Karpas-422 (cell line): ENCODE data around the gene NANOS3. TPM values are rescaled to one million over a fixed set of nuclear protein-coding genes. Genes with fewer than 3 reads are reported as not detected.

Experiments used
- DNase-seq: peaks from one replicate; pipeline ENCODE4 v3.0.0-alpha.2; 2015
- H2AFZ ChIP-seq: fragments of 200-600 bp; sonication (generic); 2 replicates; pipeline ENCODE4 v1.6.1; 2014; ENCODE audit warnings: antibody characterized with exemption, low read length, mixed read lengths
- H3K27ac ChIP-seq: fragments of 200-600 bp; sonication (generic); 2 replicates; pipeline ENCODE4 v1.5.1; 2014; ENCODE audit warnings: mild to moderate bottlenecking, low read length, moderate library complexity
- H3K27me3 ChIP-seq: fragments of 200-600 bp; sonication (generic); 2 replicates; pipeline ENCODE4 v1.6.1; 2014; ENCODE audit warnings: low read length, mixed read lengths
- H3K36me3 ChIP-seq: fragments of 200-600 bp; sonication (generic); 2 replicates; pipeline ENCODE4 v1.6.1; 2014; ENCODE audit warnings: low read length, mixed read lengths; ENCODE audit not compliant: insufficient read depth
- H3K4me1 ChIP-seq: fragments of 200-600 bp; sonication (generic); 2 replicates; pipeline ENCODE4 v1.6.1; 2014; ENCODE audit warnings: mild to moderate bottlenecking, low read length, mixed read lengths
- H3K4me2 ChIP-seq: fragments of 200-600 bp; sonication (generic); 2 replicates; pipeline ENCODE4 v1.6.1; 2014; ENCODE audit warnings: low read length, low read depth, mild to moderate bottlenecking; ENCODE audit not compliant: poor library complexity, severe bottlenecking
- H3K4me3 ChIP-seq: fragments of 200-600 bp; sonication (generic); 2 replicates; pipeline ENCODE4 v1.5.1; 2014; ENCODE audit warnings: mild to moderate bottlenecking, antibody characterized with exemption, low read length, mixed read lengths
- H3K79me2 ChIP-seq: fragments of 200-600 bp; sonication (generic); 2 replicates; pipeline ENCODE4 v1.6.1; 2014; ENCODE audit warnings: mild to moderate bottlenecking, low read length, mixed read lengths
- H3K9ac ChIP-seq: fragments of 200-600 bp; sonication (generic); 2 replicates; pipeline ENCODE4 v1.6.0; 2014; ENCODE audit warnings: low read length
- H3K9me2 ChIP-seq: fragments of 200-600 bp; sonication (generic), shearing (Covaris generic); replicated peaks from 2 replicates; pipeline ENCODE4 v1.6.0; 2014; ENCODE audit warnings: mild to moderate bottlenecking, low read length, moderate library complexity; ENCODE audit not compliant: insufficient read depth
- H3K9me3 ChIP-seq: fragments of 300-700, 200-600 bp; sonication (generic); 2 replicates; pipeline ENCODE4 v1.6.1; 2014; ENCODE audit warnings: low read length, mixed read lengths
- H4K20me1 ChIP-seq: fragments of 200-600 bp; sonication (generic); 2 replicates; pipeline ENCODE4 v1.6.1; 2014; ENCODE audit warnings: mild to moderate bottlenecking, antibody characterized with exemption, low read length, low read depth; ENCODE audit not compliant: insufficient read depth
- total RNA-seq: library from RNA; depleted of rRNA; stranded (reverse); fragments of >200 nt; shearing (Covaris generic); gene quantifications from 2 replicates; pipeline ENCODE4 v1.2.3, GENCODE V29; 2014; ENCODE audit warnings: low replicate concordance

The NANOS3 gene
- total RNA-seq, 1 experiment from 2014 or later: not detected

DNA sequence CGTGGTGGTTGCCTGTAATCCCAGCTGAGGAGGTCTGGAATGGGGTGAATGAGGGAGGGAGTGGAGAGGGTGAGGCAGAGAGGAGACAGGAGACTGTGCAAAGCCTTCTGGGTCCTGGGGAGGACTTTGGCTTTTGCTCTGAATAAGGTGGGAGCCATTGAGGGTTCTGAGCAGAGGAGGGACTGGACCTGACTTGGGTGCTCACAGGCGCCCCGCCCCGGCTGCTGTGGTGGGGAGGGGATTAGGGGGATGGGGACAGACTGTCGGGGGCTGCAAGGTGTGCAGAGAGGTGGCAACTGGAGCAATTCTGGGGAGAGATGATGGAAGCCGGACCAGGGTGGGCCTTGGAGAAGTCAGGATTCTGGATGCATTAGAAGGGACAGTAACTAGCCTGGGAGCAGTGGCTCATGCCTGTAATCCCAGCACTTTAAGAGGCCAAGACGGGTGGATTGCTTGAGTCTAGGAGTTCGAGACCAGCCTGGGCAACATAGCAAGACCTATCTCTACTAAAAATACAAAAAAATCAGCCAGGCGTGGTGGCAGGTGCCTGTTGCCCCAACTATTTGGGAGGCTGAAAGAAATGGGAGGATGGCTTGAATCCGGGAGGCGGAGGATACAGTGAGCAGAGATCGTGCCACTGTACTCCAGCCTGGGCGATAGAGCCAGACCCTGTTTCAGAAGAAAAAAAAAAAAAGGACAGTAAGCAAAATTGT is 16.1 kb upstream of the NANOS3 start:
- Histone ChIP-seq H3K9me3 (no peaks in the 10 kb centered on the region), H3K27me3 (no peaks in the 10 kb centered on the region), H4K20me1 (no peaks in the 10 kb centered on the region), H3K79me2 (no peaks in the 10 kb centered on the region), H3K4me3 (no peak overlapping the region), H3K4me2 (peak overlapping the region; percentile 63), H3K9me2 (no peaks in the 10 kb centered on the region), H3K9ac (peak overlapping the region; percentile 42; the same call in 1 of the 2 replicates), H3K36me3 (no peaks in the 10 kb centered on the region), H2AFZ (no peak overlapping the region; the same call in 1 of the 2 replicates), H3K4me1 (peaks cover 10% of the 10 kb centered on the region), H3K27ac (no peak overlapping the region)
- DNase-seq: no peak

DNA sequence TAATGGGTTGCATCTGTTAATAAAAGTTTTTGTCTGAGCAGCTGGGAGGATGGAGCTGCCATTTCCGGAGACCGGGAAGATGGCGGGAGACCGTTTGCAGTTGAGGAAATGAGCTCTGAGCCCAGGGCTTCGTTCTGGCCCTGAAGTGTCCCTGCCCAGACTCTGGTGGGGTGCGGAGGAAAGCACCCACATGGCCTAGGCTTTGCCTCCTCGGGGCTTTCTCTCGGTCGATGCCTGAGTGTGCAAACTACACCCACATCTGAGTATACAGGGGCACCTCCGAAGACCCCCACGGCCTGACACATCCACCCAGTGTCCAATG is 15.6 kb upstream of the NANOS3 start:
- Histone ChIP-seq H4K20me1 (no peaks in the 10 kb centered on the region), H3K4me2 (peak overlapping the region; percentile 63), H3K4me1 (peaks cover 10% of the 10 kb centered on the region), H3K36me3 (no peaks in the 10 kb centered on the region), H3K27me3 (no peaks in the 10 kb centered on the region), H2AFZ (peak overlapping the region; percentile 93), H3K79me2 (no peaks in the 10 kb centered on the region), H3K4me3 (peak overlapping the region; percentile 51), H3K27ac (no peak overlapping the region), H3K9me3 (no peaks in the 10 kb centered on the region), H3K9me2 (no peaks in the 10 kb centered on the region), H3K9ac (peak overlapping the region; percentile 42)
- DNase-seq: no peak

DNA sequence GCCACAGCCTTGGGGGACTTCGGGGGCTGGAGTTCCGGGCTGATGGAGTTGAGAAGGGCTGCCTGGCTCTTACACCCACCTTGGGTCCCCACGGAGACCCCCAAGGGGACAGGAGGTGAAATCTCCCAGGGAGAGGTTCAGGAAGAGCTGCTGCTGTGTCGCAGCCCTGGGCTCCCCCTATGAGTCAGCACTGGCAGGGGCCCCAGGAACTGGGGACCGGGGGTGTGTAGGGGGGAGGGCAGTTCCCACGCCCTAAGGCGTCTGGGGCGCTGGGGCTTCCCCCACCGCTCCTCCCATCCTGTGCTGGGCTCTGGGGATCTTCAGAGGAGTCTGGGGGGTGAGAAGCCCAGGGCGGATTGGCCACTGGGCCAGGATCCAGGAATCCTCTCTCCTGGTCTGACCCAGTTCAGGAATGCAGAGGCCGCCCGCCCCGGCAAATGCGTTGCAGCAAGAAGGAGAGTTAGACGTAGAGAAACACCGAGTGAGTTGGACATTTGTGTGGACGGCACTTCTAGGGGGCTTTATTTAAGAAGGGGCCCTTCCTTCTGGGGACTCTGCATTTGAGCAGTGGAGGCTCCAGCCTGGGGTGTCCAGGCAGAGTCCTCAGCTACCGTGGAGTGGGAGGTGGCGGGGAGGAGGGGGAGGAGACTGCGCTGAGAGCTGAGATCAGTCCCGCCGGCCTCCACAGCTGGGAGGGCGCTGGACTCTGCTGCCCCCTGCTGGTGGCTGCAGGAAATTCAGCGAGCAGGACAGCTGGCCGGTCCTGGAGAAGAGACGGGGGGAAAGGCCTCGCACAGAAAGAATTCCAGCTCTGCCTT is 15.0 kb upstream of the NANOS3 start:
- peaks cover 10% of the 10 kb centered on the region for H3K4me1 ChIP-seq
- H3K9me3 ChIP-seq: no peaks in the 10 kb centered on the region
- H3K27ac ChIP-seq: no peak overlapping the region
- DNase-seq: peak; percentile 90
- no peaks in the 10 kb centered on the region for H3K36me3 ChIP-seq
- peak overlapping the region; percentile 63 for H3K4me2 ChIP-seq
- no peaks in the 10 kb centered on the region for H3K27me3 ChIP-seq
- peak overlapping the region; percentile 93 for H2AFZ ChIP-seq
- H3K4me3 ChIP-seq: peak overlapping the region; percentile 51
- H3K9me2 ChIP-seq: no peaks in the 10 kb centered on the region
- H3K9ac ChIP-seq: peak overlapping the region; percentile 42
- no peaks in the 10 kb centered on the region for H3K79me2 ChIP-seq
- no peaks in the 10 kb centered on the region for H4K20me1 ChIP-seq

DNA sequence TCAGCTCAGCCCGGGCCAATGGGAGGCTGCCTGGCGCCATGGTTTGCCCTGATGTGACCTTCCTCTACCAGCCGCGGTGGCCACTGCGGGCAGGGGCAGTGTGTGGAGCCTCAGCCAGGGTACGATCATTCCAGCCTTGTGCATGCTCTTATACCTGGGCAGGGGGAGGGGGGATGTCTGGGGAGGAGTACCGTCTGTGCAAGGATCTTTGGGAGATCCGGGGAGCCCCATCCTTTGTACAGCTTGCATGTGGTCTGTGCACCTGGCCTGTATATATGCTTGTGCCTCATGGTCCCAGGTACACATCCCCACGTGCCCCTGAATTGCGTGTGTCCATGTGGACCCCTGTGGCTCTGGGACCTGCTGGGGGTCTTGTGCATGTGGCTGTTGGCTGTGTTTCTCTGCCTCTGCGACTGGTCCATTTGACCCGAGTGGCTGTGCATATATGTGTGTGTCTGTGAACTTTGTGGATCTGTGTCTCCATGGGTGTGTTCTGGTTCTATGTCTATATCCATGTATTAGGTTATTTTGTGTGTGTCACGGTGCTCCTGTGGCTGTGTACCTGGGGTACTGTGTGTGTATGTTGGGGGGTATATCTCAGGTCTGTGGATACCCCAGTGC is 12.8 kb upstream of the NANOS3 start:
- Histone ChIP-seq H3K4me2 (no peak overlapping the region), H3K79me2 (no peaks in the 10 kb centered on the region), H3K9ac (no peak overlapping the region)

DNA sequence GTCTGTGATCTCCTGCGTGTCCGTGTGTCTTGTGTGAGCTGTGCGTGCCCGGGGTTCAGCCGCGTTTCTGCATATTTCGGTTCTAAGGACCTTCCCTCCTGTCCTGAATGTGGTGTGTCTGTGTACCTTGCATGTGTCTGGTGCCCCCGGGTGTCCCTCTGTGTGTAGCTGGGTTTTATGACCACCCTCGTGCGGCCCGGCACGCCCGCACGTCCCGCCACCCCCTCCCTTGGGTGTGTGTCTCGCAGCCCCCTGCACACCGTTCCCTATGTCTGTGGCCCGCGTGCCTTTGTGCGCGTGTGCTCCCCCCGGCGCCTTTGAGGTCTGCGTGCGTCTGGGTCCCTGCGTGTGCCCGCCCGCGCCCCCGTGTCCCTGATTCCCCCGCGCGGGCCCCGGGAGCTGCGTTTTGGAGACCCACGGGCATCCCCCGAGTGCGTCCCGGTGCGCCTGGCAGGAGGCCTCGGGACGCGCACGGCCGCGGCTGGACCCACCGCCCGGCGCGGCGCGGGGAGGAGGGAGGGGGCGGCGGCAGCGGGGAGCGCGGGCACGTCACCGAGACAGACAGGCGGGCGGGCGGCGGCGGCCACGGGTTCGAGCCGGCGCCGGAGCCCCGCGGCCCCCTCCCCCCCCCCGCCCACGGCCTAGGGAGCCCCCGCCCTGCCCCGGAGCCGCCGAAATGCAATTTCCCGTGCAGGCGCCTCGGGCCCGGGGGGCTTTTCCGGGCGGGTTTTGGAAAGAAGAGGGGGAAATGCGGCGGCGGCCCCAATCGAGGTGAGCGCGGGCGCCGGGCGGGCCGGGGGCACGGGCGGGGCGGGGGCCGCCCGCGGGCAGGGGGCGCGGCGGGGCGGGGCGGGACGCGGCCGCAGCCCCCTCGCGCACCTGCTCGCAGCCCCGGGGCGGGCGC is 12.0 kb upstream of the NANOS3 start:
- no peak overlapping the region for H2AFZ ChIP-seq
- H4K20me1 ChIP-seq: no peaks in the 10 kb centered on the region
- no peaks in the 10 kb centered on the region for H3K9me2 ChIP-seq
- DNase-seq: no peak
- no peak overlapping the region for H3K4me2 ChIP-seq
- no peak overlapping the region for H3K9ac ChIP-seq
- no peaks in the 10 kb centered on the region for H3K9me3 ChIP-seq
- H3K79me2 ChIP-seq: no peaks in the 10 kb centered on the region
- H3K4me1 ChIP-seq: peaks cover 10% of the 10 kb centered on the region
- no peaks in the 10 kb centered on the region for H3K36me3 ChIP-seq
- H3K4me3 ChIP-seq: no peak overlapping the region
- no peaks in the 10 kb centered on the region for H3K27me3 ChIP-seq
- H3K27ac ChIP-seq: no peak overlapping the region

More for the DNA sequence above, 12.8 kb upstream of the NANOS3 start:
- DNase-seq: no peak
- Histone ChIP-seq H3K9me3 (no peaks in the 10 kb centered on the region), H3K4me3 (no peak overlapping the region), H3K27ac (no peak overlapping the region), H2AFZ (no peak overlapping the region), H3K27me3 (no peaks in the 10 kb centered on the region), H3K4me1 (peaks cover 10% of the 10 kb centered on the region), H4K20me1 (no peaks in the 10 kb centered on the region), H3K9me2 (no peaks in the 10 kb centered on the region), H3K36me3 (no peaks in the 10 kb centered on the region)

DNA sequence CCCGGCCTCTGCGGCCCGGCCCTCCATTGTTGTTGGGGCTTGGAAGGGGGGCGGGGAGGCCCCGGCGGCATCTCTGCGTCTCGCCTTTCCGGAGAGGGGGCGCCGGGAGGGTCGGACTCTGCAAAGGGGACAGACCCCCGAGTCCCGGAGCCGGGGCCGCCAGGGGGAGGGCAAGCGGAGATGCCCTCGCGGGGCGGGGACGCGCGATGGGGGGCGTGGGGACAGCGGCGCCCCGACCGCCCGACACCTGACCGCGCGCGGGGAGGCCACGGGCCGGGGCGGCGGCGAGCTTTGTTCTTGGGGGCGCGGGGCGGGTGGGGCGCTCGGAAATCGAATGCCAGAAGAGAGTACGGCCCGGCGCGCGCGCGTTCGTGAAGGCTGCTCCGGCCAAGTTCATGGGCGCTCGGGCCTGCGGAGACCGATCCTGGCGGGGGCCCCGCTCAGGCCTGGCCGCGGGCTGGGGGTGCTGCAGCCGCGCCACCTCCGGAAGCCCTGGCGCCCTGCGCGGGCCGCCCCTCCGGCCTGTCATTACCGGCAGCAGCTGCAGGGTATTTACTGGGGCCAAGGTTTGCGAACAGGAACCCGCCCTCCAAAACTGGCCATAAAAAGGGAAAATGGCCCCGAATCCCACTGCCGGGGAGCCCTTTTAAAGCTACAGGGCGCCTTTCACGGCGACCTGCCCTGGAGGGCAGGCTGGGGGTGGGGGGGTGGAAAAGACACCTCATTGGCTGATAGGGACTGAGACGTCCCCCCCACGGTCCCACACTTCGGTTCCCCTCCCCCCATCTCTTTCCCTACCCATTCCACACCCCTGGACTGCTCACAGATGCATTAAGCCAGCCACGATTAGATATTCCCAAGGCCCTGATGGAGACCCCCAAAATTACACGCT is 11.1 kb upstream of the NANOS3 start:
- no peak for DNase-seq
- no peaks in the 10 kb centered on the region for H3K36me3 ChIP-seq
- H4K20me1 ChIP-seq: no peaks in the 10 kb centered on the region
- no peaks in the 10 kb centered on the region for H3K9me2 ChIP-seq
- no peak overlapping the region for H3K4me2 ChIP-seq
- peaks cover 10% of the 10 kb centered on the region for H3K4me1 ChIP-seq
- no peak overlapping the region for H3K4me3 ChIP-seq
- no peaks in the 10 kb centered on the region for H3K79me2 ChIP-seq
- no peak overlapping the region for H3K9ac ChIP-seq
- no peaks in the 10 kb centered on the region for H3K27me3 ChIP-seq
- H3K9me3 ChIP-seq: no peaks in the 10 kb centered on the region
- no peak overlapping the region for H2AFZ ChIP-seq
- no peak overlapping the region for H3K27ac ChIP-seq

DNA sequence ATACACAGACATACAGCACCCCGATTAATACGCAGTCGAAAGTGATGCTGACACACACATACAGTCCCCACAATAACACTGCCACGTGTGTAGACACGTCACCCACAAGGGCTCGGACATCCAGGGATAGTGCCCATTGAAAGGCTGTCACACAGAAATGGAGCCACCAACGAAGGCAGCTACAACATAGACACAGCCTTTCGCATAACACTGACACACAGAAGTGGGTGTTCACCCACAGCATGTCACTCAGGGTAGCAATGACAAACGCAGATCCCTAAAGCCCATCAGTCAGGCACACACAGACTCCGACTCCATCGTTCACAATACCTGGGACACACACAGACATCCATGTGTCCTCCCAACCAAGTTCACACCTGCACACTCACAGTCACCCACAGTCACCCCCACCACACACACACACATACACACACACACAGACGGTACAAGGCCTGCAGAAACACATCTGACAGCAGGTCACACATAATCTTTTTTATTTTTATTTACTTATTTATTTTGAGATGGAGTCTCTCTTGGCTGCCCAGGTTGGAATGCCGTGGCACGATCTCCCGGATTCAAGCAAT is 10.4 kb upstream of the NANOS3 start:
- H3K4me3 ChIP-seq: no peak overlapping the region
- H3K9me2 ChIP-seq: no peaks in the 10 kb centered on the region
- no peaks in the 10 kb centered on the region for H3K27me3 ChIP-seq
- no peaks in the 10 kb centered on the region for H4K20me1 ChIP-seq
- H3K4me2 ChIP-seq: no peak overlapping the region
- H3K36me3 ChIP-seq: no peaks in the 10 kb centered on the region
- no peak overlapping the region for H3K9ac ChIP-seq
- H3K4me1 ChIP-seq: peaks cover 6% of the 10 kb centered on the region
- DNase-seq: no peak
- H3K9me3 ChIP-seq: no peaks in the 10 kb centered on the region
- H2AFZ ChIP-seq: no peak overlapping the region
- no peaks in the 10 kb centered on the region for H3K79me2 ChIP-seq
- no peak overlapping the region for H3K27ac ChIP-seq
